HEK293 (cell line): ENCODE measurements around the gene NEU4.
A peak's percentile ranks its signal among the peaks of the same experiment; 100 is the strongest.
"Not testable (repeated sequence)": the region's sequence is repeated elsewhere in the genome, so short reads cannot be mapped to it uniquely, and the experiment has no call there.

Experiments
- CTCF ChIA-PET: fragments of 350-600 bp; formaldehyde crosslinking; extraction: SDS; loops from one replicate; lab custom pipeline; 2021; ENCODE audit warnings: antibody characterized with exemption; lab: Yijun Ruan, JAX
- POLR2A ChIA-PET: fragments of 300-600 bp; formaldehyde crosslinking; extraction: SDS; loops from one replicate; lab custom pipeline; 2020; ENCODE audit warnings: antibody characterized with exemption, inconsistent platforms; lab: Yijun Ruan, JAX
- H3K27ac ChIP-seq: fragments of 200-500 bp; sonication (Bioruptor generic); 2 replicates; pipeline ENCODE4 v1.5.1; 2014; ENCODE audit warnings: low read depth, low read length, control low read depth, inconsistent platforms; ENCODE audit errors: extremely low read depth
- H3K36me3 ChIP-seq, 2 experiments: fragments of 200-500 bp in 1 of 2; sonication (Bioruptor generic) in 1 of 2; 1 replicate in 1 of 2; 2 replicates in 1 of 2; pipeline ENCODE4 v1.5.1; 2014 to 2017; ENCODE audit warnings: inconsistent platforms in 2 of 2, low read length in 2 of 2; ENCODE audit not compliant: control insufficient read depth in 2 of 2, insufficient read depth in 1 of 2
- H3K4me1 ChIP-seq: fragments of 200-500 bp; sonication (Bioruptor generic); 2 replicates; pipeline ENCODE4 v1.5.1; 2014; ENCODE audit warnings: mild to moderate bottlenecking, low read length, inconsistent platforms; ENCODE audit not compliant: control insufficient read depth, insufficient read depth
- H3K4me3 ChIP-seq: 2 replicates; pipeline ENCODE4 v1.5.1; 2011; ENCODE audit warnings: low read depth, mild to moderate bottlenecking, control low read depth, low read length, moderate library complexity
- H3K9me3 ChIP-seq: fragments of 200-500 bp; sonication (Bioruptor generic); 2 replicates; pipeline ENCODE4 v1.5.1; 2014; ENCODE audit warnings: low read depth, low read length, inconsistent platforms; ENCODE audit not compliant: control insufficient read depth, insufficient read depth
- MEIS1 ChIP-seq: sonication (generic); formaldehyde crosslinking; IDR thresholded peaks from 2 replicates; pipeline ENCODE4 v1.8.1; 2022; ENCODE audit warnings: missing genetic modification reagents, mild to moderate bottlenecking, borderline replicate concordance
- ZNF146 ChIP-seq: fragments of 450-650 bp; formaldehyde crosslinking; IDR thresholded peaks from 2 replicates; pipeline ENCODE4 v1.5.1; 2016; ENCODE audit warnings: missing biosample characterization, missing genetic modification characterization
- ZNF48 ChIP-seq: fragments of 450-650 bp; formaldehyde crosslinking; IDR thresholded peaks from 2 replicates; pipeline ENCODE4 v1.5.1; 2016; ENCODE audit warnings: missing biosample characterization, missing genetic modification characterization
- ZNF701 ChIP-seq: fragments of 450-650 bp; formaldehyde crosslinking; IDR thresholded peaks from 2 replicates; pipeline ENCODE4 v1.5.1; 2016; ENCODE audit warnings: missing biosample characterization, missing genetic modification characterization
- TF ChIP-seq, protein P1 (sequence below): fragments of 450-650 bp; formaldehyde crosslinking; IDR thresholded peaks from 2 replicates; pipeline ENCODE4 v1.5.1; 2016; ENCODE audit warnings: missing biosample characterization, missing genetic modification characterization
- TF ChIP-seq, protein P2 (sequence below): fragments of 450-650 bp; formaldehyde crosslinking; conservative IDR thresholded peaks from 2 replicates; pipeline ENCODE4 v1.5.1; 2016; ENCODE audit warnings: low read depth, missing biosample characterization, missing genetic modification characterization
- TF ChIP-seq, protein P3 (sequence below): fragments of 450-650 bp; formaldehyde crosslinking; IDR thresholded peaks from 2 replicates; pipeline ENCODE4 v1.5.1; 2016; ENCODE audit warnings: missing biosample characterization, missing genetic modification characterization, borderline replicate concordance

The NEU4 gene

DNA sequence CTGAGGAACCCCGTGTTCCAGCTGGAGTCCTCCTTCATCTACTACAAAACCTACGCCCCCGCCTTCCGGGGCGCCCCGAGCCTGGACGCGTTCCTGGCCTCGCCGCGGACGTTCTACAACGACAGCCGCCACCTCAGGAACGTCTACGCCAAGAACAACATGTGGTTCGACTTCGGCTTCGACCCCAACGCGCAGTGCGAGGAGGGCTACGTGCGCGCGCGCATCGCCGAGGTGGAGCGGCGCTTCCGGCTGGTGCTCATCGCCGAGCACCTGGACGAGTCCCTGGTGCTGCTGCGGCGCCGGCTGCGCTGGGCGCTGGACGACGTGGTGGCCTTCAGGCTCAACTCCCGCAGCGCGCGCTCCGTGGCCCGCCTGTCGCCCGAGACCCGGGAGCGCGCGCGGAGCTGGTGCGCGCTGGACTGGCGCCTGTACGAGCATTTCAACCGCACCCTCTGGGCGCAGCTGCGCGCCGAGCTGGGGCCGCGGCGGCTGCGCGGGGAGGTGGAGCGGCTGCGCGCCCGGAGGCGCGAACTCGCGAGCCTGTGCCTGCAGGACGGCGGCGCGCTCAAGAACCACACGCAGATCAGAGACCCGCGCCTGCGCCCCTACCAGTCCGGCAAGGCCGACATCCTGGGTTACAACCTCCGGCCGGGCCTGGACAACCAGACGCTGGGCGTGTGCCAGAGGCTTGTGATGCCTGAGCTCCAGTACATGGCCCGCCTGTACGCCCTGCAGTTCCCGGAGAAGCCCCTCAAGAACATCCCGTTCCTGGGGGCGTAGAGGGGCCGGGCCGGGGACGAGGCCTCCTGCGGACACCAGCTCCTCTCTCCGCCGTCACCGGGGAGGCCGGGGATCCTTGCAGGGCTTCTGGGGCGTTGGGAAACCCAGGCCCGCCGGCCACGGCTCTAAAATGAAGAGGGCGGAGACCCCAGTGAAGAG lies 5.3 kb upstream of the NEU4 start:
- H3K4me3 ChIP-seq, result peak overlapping the region; percentile 6; the same call in 1 of the 2 replicates
- H3K27ac ChIP-seq, result no peak overlapping the region
- no peaks in the 10 kb centered on the region for H3K36me3 ChIP-seq
- TF ChIP-seq MEIS1 (CRISPR knock-in tag), result no peak
- no peaks in the 10 kb centered on the region for H3K4me1 ChIP-seq
- ChIA-PET CTCF (interaction anchor here (0.5 to 0.6 kb wide), 2 partner anchors 108 to 387 kb away, joined by 3 to 5 read pairs; no protein-coding TSS in a partner anchor), POLR2A (no interaction called here)
- H3K9me3 ChIP-seq, result no peaks in the 10 kb centered on the region

DNA sequence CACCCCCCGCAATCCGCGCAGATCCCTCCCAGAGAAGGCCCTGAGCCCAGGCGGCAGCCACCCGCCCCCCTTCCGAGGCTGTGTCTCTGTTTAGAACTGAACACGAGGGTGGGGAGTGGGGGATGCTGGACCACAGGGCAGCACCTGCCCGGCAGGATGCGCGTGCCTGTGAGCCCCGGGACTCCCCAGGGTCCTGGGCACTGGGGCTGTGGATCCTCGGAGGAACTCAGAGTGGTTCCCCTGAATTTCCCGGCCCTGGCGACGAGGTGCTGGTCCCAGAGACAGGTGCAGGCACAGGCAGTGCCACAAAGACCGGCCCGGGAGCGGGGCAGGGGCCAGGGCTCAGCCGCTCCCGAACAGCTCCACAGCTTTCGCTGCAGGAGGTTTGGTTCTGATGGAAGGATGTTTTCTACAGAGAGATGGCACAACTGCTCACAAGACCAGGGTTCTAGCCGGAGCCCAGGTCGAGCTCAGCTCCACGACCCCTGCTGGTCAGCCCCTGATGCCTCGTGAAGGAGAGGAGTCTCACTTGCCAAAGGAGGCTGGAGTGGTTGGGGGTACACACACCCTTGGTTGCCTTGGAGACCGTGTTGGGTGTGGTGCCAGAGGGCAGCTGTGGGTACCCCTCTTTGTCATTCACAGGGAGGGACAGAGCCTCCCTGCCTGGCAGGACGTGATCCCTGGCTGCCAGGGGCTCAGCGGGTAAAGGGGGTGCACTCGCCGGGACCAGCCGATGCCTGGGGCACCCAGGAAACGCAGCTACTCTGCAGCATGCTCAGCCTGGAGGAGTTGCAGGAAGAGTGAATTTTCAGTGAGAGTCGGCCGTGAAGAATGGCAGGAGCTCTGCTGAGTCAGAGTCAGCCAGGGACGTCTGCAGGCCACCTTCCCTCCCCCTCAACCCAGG lies 4.4 kb upstream of the NEU4 start:
- CTCF ChIA-PET, result interaction anchor here (0.5 kb wide), 1 partner anchor 107 kb away, joined by 5 read pairs; no protein-coding TSS in a partner anchor
- H3K4me3 ChIP-seq, result no peak overlapping the region
- H3K27ac ChIP-seq, result no peak overlapping the region
- POLR2A ChIA-PET, result no interaction called here
- no peaks in the 10 kb centered on the region for H3K4me1 ChIP-seq
- H3K9me3 ChIP-seq, result no peaks in the 10 kb centered on the region
- TF ChIP-seq, protein P1, sequence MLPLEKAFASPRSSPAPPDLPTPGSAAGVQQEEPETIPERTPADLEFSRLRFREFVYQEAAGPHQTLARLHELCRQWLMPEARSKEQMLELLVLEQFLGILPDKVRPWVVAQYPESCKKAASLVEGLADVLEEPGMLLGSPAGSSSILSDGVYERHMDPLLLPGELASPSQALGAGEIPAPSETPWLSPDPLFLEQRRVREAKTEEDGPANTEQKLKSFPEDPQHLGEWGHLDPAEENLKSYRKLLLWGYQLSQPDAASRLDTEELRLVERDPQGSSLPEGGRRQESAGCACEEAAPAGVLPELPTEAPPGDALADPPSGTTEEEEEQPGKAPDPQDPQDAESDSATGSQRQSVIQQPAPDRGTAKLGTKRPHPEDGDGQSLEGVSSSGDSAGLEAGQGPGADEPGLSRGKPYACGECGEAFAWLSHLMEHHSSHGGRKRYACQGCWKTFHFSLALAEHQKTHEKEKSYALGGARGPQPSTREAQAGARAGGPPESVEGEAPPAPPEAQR (tag by site-specific recombination), result no peak
- TF ChIP-seq ZNF701 (tag by site-specific recombination) (no peak), ZNF48 (no peak)
- no peaks in the 10 kb centered on the region for H3K36me3 ChIP-seq

DNA sequence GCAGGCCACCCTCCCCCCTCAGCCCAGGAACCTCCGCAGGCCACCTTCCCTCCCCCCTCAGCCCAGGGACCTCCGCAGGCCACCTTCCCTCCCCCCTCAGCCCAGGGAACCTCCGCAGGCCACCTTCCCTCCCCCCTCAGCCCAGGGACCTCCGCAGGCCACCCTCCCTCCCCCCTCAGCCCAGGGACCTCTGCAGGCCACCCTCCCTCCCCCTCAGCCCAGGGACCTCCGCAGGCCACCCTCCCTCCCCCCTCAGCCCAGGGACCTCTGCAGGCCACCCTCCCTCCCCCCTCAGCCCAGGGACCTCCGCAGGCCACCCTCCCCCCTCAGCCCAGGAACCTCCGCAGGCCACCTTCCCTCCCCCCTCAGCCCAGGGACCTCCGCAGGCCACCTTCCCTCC lies 2.8 kb upstream of the NEU4 start:
- H3K4me3 ChIP-seq, H3K36me3 ChIP-seq, H3K27ac ChIP-seq, CTCF ChIA-PET, POLR2A ChIA-PET, H3K9me3 ChIP-seq, H3K4me1 ChIP-seq: not testable (repeated sequence)

DNA sequence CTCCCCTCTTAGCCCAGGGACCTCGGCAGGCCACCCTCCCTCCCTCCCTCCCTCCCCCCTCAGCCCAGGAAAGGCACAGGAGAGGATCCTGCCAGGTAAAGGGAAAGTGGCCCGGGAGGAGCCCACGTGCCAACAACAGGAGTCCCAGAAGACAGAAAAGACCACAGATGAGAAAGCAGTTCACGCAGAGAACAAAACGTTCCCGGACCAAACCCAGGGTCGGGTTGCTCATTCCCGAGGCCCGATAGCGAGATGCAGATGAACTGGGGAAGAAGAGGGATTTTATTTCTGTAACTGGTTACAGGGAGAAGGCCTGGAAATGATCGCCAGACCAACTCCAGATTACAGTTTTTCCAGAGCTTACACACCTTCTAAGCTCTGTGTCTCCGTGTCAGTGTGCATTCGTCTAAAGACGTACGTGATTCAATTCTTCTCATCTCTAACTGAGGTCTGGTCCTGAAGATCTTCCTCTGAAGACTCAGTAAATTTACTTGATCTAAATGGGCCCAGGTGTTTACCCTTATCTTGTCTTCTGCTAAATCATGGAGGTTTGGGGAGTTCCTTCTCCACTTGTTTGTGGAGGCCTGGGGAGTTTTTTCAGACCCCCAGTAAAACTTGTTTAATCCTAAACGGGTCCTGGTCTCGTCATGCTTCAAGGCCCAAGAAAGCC lies 807 bp upstream of the NEU4 start:
- H3K27ac ChIP-seq, result no peak overlapping the region
- CTCF ChIA-PET, result no interaction called here
- H3K4me3 ChIP-seq, result no peak overlapping the region
- no peaks in the 10 kb centered on the region for H3K9me3 ChIP-seq
- H3K4me1 ChIP-seq, result no peaks in the 10 kb centered on the region
- no peak for TF ChIP-seq ZNF146
- TF ChIP-seq, protein P2, sequence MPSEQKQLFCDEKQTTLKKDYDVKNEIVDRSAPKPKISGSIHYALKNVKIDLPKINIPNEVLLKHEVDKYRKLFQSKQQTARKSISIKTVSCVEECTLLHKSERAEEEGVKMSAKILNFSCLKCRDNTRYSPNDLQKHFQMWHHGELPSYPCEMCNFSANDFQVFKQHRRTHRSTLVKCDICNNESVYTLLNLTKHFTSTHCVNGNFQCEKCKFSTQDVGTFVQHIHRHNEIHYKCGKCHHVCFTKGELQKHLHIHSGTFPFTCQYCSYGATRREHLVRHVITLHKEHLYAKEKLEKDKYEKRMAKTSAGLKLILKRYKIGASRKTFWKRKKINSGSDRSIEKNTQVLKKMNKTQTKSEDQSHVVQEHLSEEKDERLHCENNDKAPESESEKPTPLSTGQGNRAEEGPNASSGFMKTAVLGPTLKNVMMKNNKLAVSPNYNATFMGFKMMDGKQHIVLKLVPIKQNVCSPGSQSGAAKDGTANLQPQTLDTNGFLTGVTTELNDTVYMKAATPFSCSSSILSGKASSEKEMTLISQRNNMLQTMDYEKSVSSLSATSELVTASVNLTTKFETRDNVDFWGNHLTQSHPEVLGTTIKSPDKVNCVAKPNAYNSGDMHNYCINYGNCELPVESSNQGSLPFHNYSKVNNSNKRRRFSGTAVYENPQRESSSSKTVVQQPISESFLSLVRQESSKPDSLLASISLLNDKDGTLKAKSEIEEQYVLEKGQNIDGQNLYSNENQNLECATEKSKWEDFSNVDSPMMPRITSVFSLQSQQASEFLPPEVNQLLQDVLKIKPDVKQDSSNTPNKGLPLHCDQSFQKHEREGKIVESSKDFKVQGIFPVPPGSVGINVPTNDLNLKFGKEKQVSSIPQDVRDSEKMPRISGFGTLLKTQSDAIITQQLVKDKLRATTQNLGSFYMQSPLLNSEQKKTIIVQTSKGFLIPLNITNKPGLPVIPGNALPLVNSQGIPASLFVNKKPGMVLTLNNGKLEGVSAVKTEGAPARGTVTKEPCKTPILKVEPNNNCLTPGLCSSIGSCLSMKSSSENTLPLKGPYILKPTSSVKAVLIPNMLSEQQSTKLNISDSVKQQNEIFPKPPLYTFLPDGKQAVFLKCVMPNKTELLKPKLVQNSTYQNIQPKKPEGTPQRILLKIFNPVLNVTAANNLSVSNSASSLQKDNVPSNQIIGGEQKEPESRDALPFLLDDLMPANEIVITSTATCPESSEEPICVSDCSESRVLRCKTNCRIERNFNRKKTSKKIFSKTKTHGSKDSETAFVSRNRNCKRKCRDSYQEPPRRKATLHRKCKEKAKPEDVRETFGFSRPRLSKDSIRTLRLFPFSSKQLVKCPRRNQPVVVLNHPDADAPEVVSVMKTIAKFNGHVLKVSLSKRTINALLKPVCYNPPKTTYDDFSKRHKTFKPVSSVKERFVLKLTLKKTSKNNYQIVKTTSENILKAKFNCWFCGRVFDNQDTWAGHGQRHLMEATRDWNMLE (tag by site-specific recombination), result no peak
- TF ChIP-seq, protein P3, sequence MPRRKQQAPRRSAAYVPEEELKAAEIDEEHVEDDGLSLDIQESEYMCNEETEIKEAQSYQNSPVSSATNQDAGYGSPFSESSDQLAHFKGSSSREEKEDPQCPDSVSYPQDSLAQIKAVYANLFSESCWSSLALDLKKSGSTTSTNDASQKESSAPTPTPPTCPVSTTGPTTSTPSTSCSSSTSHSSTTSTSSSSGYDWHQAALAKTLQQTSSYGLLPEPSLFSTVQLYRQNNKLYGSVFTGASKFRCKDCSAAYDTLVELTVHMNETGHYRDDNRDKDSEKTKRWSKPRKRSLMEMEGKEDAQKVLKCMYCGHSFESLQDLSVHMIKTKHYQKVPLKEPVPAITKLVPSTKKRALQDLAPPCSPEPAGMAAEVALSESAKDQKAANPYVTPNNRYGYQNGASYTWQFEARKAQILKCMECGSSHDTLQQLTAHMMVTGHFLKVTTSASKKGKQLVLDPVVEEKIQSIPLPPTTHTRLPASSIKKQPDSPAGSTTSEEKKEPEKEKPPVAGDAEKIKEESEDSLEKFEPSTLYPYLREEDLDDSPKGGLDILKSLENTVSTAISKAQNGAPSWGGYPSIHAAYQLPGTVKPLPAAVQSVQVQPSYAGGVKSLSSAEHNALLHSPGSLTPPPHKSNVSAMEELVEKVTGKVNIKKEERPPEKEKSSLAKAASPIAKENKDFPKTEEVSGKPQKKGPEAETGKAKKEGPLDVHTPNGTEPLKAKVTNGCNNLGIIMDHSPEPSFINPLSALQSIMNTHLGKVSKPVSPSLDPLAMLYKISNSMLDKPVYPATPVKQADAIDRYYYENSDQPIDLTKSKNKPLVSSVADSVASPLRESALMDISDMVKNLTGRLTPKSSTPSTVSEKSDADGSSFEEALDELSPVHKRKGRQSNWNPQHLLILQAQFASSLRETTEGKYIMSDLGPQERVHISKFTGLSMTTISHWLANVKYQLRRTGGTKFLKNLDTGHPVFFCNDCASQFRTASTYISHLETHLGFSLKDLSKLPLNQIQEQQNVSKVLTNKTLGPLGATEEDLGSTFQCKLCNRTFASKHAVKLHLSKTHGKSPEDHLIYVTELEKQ, result no peak
- H3K36me3 ChIP-seq, result no peaks in the 10 kb centered on the region
- POLR2A ChIA-PET, result no interaction called here
